GM20431 (cell line): ENCODE results near the gene GMDS.

Experiments used
- in situ Hi-C: fragments of 300-500 bp; cut with MseI, MboI; formaldehyde crosslinking; loops from one replicate; pipeline ENCODE4 v1.15.0; 2020; ENCODE audit warnings: low sequenced_read_pairs; ENCODE audit not compliant: unreplicated experiment

GMDS gene

DNA sequence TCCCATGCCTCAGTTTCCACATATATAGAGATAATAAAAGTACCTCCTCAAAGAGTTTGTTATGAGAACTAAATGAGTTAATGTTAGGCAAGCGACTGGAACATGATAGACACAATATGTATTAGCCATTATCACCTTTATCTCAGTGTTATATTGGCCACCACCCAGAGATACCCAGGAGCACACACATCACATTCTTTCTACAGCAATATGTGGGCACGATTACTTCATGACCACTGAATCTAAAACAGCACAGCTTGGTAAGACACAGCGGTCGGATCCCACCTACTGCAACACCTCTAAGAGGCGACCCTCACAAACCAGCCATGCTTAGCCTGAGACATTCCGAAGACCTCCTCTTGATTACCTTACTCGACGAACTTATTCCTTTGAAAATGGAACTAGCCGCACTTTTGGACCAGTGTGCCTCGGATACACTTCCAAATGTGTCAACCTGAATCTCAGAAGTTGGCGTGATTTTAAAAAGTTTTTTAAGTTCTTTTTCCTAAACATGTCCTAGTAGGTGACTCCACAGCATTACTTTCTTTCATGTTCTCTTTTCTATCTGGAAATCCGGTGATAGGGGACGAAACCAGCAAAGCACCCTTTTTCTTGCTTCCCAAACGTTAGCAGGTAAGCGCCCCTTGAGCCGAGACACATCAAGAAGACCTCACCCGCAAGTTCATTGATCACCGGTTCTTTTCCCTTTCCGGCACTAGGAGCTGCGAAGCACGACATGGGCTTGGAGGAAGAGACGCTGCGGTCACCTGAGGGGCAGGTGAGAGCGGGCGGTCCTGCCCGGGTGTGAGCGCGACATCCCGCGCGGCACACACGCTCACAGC, 923 bp downstream of the GMDS start:
- in situ Hi-C loops = no loop called here

DNA sequence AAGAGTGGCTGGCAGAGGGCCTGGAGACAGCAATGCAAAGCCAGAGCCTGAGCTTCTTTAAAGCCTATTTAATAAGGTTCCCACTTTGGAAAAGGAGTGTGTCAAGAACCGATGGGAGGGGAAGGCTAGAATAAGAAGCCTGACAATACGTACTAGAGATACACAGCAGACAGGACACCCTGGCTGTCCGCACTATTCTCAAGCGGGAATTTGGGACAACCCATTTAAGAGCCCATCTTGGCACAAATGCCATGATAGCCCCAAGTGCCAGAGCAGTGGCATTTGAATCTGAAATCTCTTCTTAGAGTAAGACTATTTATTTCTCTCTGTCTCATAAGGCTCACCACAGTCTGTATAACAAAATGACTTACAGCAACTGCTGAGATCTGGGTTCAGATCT, 3.1 kb downstream of the GMDS start:
- in situ Hi-C loops = no loop called here

DNA sequence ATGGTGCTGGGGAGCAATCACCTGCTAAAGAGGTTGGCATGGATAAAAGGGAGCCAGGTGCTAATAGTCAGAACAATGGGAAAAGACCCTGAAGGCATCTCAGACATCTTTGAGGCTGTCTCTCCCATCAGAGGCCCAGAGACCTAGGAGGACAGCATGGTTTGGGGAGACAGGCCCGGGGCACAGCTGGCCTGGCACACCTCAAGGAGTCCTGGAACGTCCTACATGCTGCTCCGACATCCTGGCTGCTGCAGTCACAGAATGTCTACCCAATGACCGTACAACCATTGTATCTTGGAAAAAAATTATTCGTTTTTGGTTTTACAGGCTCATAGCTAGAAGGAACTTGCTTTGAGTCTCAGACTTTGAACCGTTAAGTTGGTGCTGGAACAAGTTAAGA, 4.4 kb downstream of the GMDS start:
- in situ Hi-C loops = no loop called here

DNA sequence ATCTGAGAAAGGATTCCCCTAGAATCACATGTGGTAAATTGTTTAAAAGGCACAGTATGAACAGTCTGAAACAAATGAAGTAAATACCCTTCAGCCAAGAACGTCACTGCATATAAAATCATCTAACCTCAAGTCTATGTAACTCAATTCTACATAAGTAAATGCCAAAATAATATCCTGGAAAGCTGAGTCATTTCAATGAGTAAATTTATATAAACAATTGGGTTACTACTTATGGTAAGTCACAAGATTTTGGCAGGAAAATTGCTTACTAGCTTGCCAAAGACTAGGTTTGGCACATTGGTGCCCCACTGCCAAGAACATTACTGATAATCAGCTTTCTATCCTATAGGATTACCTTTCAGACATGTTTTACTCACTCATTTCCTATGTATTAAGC, 8.4 kb downstream of the GMDS start:
- in situ Hi-C loops = no loop called here

DNA sequence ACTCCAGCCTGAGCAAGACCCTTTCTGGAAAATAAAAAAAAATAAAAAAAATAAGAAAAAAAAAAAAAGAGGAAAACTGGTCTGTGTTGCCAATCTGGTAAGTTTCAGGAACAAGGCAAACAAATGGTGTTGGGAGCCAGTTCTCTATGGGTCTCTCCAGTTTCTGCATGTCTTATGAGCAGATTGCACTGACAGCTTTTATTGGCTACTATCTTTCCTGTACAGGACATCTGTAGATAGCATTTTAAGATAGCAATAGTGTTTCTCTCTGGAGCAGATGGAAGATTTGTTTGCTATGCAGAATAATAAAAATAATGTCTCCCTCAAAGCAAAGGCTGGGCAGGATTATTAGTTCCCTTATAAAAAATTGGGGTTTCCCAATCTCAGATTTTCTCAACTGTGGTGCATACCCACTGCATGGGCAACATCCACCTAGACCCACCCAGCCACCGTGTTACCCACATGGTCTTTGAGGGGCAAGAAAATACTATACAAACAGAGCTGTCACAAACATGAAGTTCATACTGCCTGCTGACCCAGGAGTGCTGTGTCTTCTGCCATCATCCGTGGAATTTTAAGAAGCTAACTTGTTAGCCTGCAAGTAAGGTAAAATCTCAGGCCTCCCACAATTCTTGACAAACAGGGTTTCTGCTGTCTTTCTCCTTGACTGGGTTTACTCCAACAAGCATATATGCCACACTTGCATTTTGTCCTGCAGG, 9.5 kb downstream of the GMDS start:
- in situ Hi-C loops = no loop called here

DNA sequence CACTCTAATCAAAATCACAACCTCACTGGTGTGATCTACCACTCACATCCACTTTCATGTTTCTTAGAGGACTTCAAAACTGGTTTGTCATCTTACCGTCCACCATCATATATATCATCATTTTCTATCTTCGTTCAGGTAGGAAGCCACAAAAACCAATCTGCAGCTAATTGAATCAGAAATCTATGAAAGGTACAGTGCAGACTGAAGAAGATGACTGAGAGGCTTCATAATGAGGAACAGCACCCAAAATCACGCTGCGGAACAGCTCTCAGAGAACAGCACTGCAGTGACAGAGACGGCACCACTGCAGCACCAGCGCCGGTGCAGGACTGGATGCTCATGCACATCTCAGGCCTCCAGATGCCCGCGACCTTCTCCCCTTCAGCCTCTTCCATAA, 13.0 kb downstream of the GMDS start:
- in situ Hi-C loops = no loop called here

DNA sequence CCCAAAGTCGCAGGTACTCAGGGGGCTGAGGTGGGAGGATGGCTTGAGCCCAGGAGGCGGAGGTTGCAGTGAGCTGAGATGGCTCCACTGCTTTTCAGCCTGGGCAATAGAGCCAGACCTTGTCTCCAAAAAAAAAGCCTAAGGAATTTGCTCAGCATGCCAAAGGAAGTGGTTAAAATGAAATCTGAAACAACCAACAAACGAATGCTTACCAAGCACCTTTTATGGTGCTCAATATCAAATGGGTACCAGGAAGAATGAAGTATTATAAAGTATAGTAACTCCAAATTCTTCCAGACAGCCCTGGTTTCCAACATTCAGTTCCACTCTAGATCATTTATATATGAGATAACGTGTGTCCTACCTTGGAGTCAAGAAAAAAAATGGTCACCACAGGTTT, 14.0 kb downstream of the GMDS start:
- in situ Hi-C loops = no loop called here

DNA sequence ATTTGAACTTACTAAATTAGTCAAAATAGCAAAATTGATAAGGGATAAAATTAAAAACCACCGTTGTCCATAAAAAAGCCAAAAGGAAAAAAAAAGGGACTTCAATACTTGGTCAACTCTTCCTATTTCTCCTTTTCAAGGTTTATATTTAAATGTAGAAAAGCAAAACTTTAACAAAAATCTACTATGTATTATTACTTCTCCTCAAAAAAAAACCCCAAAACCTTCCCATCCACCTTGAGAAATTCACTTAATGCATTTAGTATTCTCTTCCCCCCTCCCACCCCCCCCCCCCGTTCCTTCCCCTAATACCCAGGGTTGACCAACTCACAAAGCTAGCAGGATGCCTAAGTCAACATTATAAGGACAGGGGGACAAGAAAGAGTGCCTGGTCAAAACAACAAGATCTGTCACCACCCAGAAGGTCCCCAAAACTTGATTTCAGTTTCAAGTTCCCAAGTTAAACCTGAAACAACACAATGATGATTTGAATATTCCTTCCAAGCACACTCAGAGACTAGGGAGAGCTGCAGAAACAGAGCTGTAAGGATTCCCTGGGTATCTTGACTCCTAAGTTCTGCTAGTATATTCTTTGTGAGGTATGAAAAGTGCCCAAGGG, 14.6 kb downstream of the GMDS start:
- in situ Hi-C loops = no loop called here

DNA sequence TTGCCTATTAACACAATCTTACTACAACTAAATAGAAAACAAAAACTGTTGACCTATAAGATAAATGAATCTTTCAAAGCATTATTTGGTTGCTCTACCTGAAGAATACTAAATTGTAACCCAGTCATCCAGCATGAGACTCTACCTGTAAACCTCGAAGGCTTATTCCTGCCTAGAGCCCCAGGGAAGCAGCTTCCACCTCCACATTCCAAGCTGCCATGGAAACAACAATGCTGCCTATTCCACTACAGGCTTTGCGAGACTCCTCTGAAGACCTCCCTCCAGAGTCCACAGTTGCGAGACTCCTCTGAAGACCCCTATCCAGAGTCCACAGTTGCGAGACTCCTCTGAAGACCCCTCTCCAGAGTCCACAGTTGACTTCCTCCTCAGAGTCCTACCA, 15.7 kb downstream of the GMDS start:
- in situ Hi-C loops = no loop called here

DNA sequence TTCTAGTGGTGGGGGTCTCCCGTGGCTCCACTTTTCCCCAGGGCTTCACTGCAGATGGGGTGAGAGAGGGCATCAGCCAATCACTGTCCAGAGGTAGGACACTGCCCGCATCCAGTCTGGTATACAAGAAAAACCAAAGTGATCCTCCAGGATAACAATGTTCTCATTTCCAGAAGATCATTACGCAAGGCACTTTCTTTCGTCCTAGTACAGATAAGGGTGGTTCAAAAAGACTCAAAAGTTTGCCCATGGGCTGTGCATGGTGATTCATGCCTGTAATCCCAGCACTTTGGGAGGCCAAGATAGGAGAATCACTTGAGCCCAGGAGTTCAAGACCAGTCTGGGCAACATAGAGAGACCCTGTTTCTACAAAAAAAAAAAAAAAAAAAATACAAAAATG, 16.4 kb downstream of the GMDS start:
- in situ Hi-C loops = no loop called here

DNA sequence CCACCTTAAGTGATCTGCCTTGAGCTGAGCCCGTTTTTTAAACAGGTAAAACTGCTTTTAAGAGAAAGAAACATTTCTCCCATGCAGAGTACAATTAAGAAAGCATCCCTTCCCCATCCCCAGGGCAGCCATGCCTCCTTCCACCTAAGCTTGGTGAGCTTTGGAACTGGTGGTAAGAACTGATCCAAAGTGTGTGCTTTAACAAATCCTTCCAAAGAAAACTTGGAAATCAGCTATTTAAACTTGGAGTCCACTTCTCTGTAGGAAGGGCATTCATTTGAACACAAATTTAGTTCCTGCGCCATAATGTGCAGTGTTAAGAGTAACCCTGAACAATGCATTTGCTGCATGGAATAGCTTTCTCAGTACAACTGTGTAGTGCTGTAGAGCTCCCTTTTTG, 17.0 kb downstream of the GMDS start:
- in situ Hi-C loops = no loop called here

DNA sequence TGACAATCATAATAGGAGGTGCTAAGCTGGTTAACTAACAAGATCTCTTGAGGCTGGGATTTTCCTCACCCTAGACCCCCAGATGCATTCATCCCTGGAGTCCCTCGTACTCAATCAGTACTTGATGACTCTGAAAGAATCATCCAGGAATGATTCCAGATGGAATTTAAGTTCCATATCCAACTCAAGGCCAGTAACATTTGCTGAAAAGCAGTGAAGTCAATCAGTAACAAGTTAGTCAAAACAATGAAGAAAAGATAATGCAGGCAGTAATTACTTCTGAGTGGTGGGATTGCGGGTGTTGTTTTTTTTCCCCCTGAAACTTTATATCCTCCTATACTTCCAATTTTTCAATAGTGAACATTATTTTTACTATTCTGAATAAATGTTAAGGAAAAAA, 18.6 kb downstream of the GMDS start:
- in situ Hi-C loops = no loop called here

DNA sequence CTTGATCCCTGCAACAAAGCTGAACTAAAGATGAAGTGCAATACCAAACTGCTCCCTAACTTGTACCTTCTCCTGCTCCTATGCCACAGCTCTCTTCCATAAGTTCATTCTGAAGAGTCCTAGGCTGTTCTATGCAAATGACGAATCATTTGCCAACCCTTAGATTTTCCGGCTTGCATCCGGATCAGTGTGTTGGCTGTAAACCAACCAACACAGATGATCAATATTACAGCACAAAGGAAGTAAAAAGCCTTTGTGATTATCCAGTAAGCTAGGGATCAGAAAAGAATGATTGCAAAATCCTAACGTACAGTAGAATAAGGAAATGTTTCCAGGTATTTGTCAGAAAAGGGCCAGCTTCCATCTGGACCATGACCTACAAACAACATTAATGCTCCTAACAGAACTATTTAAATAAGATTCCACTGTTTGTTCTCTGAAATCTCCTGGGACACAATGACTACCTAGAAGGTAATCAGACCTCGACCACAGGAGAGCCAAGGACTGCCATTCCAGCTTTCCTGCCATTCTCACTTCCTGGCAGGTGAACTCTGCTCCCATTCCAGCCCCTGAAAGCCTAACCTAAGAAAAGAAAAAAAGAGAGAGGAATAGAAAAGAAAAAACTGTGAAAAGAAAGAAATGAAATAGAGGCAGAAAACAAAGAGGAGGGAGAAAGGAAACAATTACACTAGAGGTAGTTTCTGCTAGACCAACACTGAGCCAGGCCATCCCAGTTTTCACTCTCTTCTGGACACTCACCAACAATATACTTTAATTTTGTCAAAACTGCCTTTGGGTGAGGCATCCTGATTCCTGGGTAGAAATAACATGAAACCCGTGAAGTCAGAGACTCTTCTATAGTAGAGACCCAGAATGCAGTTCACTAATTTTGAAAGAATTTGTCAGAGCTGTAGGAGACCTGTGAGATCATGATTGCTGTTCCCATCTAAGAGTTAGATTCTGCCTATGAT, 19.7 kb downstream of the GMDS start:
- in situ Hi-C loops = no loop called here

DNA sequence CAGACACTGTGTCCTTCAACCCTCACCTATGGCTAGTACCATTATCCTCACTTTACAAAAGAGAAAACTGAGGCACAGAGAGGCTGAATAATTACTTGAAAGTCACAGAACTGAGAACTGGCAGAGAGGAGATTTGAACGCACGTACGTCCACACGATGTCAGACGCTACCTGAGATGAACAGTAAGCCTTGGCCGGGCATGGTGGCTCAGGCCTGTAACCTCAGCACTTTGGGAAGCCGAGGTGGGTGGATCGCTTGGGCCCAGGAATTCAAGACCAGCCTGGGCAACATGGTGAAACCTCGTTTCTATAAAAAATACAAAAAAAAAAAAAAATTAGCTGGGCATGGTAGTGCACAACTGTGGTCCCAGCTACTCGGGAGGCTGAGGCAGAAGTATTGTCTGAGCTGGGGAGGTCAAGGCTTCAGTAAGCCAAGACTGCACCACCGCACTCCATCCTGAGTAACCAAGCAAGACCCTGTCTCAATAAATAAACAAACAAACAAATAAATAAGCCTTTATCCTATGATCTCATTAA, 20.5 kb downstream of the GMDS start:
- in situ Hi-C loops = loop anchor here (25.0 kb wide), 1 partner anchor 412 kb away; no protein-coding TSS in a partner anchor

DNA sequence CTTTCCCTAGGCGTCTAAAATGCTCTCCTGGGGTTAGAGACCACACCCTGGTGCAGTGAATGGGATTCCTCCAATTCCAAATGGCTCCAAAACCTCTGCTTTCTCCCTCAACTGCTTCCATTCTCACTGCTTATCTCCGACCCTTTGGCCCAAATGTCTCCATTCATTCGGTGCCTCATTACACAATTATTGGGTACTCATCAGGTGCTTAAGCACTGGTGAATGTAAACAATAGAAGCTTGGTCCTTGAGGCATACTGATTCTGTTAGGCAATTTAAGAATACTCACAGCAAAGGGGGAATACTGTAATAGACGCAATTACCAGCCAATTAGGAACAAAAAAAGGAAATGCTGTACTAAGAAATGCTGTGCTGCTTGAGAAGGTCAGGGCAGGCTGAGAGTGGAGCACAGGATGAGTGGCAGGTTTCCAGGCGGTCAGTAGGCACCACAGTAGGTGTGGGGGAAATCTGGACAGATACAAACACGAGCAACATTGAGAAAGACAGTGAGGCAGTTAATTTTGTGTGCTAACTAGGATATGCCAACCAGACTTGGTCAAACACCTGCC, 23.0 kb downstream of the GMDS start:
- in situ Hi-C loops = loop anchor here (25.0 kb wide), 1 partner anchor 415 kb away; no protein-coding TSS in a partner anchor

DNA sequence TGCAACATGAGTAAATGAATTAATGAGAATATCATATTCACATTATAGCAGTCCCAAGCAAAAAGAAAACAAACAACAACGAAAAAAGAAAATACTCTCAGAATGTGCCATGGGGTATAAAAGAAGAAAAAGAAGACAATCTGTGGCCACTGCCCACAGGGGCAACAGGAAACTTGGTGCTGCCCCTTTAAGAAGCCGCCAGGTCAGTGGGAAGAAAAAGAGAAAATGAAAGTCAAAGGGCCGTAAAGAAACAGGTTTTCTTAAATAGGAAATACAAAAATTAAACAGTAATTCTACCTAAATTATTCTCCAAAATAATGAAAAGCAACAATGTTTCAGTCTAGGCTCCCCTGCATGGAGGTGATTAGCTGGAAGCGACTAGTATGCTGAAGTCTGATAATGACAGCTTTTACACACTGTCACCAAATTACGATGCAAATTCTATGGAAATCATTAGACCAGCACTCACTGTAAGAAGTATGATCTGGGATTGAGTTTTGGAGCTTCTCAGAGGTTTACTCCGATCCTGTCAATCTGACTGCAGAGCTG, 23.6 kb downstream of the GMDS start:
- in situ Hi-C loops = loop anchor here (25.0 kb wide), 1 partner anchor 416 kb away; no protein-coding TSS in a partner anchor

DNA sequence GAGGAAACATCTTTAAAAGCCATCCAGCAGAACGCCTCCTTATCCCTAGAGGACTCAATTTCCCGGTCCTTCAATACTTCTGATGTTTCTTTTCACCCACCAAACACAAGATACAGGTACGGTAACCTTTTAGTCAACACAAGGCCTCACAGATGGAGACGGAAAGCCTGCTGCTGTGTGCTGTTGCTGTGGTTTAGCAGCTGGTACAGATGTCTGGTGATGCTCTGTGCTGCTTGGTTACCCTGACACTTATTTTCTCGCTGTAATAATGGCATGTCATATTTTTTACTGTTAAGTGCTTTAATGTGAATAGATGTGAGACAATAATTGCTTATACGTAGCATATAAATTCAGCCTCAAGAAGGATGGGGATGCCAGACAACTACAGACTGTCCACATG, 25.3 kb downstream of the GMDS start:
- in situ Hi-C loops = loop anchor here (25.0 kb wide), 1 partner anchor 417 kb away; no protein-coding TSS in a partner anchor

DNA sequence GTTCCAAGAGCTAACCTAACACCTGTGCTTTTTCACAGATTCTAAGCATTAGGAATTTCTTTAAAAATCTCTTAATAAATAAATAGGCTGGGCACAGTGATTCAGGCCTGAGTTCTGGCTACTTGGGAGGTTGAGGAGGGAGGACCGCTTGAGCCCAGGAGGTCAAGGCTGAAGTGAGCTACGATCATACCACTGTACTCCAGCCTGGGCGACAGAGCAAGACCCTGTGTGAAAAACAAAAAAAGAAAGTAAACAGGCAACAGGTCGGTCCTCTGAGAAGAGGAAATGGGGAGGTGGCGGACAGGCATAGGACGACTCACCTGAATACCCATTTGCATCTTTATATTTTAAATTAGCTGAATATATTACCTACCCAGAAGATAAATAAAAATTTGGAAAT, 26.5 kb downstream of the GMDS start:
- in situ Hi-C loops = loop anchor here (10.0 to 25.0 kb wide), 2 partner anchors 136 to 418 kb away; no protein-coding TSS in a partner anchor
